Lung microvascular endothelial cell (primary cell): ENCODE results near the gene RHO. TPM values are rescaled to one million over a fixed set of nuclear protein-coding genes. Genes with fewer than 3 reads are reported as not detected.
A peak's percentile ranks its signal among the peaks of the same experiment; 100 is the strongest.
"Not testable (repeated sequence)": the region's sequence is repeated elsewhere in the genome, so short reads cannot be mapped to it uniquely, and the experiment has no call there.

ENCODE experiments used
- DNase-seq, 2 donors: peaks; one replicate each; pipeline versions ENCODE4 v3.0.0 to v3.0.0-alpha.2; 2010; ENCODE audit warnings: low read depth in 2 of 2
- total RNA-seq: library from RNA; depleted of rRNA; stranded (reverse); fragments of >200 nt; gene quantifications from 2 replicates; pipeline ENCODE4 v1.2.1, GENCODE V29; 2014

RHO gene
- total RNA-seq, 1 donor from 2014 or later, result not detected

DNA sequence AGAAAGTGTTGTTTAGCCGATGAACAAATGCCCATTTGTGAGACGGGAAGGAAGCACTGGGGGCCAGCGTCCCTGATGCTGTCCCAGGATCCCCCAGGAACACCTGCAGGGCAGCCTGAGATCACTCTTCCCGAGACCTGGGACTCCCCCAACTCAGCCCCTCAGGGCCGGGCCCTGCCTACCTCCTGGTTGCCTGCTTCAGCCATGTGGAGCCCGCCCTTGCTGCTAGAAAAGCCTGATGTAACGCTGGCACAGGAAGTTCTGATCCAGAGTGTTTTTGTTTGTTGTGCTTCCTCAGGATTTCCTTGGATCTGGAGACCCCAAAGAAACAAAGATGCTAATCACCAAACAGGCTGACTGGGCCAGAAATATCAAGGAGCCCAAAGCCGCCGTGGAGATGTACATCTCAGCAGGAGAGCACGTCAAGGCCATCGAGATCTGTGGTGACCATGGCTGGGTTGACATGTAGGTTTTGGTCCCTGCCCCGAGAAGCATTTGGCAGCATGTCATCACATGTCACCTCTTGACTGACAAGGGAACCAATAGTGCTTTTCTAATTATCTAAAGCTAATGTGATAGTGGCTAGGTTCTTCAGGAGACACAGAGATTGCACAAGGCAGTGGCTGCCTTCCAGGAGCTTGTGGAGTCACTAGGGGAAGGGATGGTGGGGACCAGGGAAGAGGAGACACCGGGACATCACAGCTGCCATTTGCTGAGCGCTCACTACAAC, 28.7 kb upstream of the RHO start:
- peak; percentile 13 to 83 for DNase-seq

DNA sequence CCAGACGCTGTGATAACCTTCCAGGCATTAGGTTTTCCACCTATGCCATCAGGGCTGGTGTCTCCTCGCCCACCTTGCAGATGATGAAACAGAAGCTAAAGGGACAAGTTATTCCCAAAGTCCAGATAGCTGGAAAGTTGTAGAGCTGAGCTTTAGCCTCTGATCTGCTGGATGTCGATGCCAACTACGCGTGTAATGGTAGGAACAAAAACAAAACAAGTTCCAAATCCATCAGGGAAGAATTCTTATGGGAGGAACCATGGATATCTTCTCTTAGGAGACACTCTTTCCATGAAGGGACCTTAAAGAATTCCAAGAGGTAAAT, 28.1 kb upstream of the RHO start:
- DNase-seq, result no peak

DNA sequence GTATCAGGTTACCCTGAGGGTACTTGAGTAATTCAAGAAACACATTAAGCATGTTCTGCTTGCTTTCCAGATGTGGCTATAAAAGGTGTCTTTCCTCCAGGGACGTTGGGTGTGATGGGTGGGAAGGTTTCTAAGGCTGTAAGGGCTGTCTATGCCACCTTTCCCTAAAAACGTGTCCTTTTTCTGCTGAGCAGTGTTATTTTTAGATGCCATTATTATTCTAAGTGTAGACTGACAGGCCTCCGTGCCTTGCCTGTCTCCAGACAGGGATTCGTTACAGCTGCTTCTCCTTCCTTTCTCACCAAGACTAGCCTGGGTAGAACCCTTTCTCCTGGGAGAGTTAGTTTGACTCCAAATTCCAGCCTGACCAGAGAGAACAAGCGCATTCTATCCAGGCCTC, 26.8 kb upstream of the RHO start:
- no peak for DNase-seq

DNA sequence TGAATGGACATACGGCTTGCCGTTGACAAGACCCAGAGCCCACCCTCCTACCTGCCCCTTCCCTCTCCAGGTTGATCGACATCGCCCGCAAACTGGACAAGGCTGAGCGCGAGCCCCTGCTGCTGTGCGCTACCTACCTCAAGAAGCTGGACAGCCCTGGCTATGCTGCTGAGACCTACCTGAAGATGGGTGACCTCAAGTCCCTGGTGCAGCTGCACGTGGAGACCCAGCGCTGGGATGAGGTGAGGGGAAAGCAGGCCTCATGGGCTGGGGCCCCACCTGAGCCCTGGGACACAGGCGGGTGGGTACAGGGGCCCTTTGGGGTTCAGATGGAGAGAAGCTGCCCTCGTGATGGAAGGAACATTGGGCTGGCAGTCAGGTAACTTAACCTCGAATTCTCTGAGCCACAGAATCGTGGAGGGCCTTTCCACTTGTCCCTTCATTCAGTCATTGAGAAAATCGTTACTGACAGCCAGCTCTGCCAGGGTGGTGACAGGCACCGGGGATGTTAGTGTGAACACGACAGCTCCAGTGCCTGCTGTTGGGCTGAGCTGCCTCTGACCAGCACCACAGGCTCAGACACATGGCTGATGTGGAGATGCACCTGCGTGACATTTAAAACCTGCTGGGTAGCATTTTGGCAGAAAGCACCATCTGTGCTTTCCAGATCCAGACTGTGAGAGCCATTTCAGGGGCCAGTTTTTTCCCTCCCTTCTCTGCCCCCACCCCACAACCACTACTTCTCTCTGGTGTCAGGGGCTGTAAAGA, 25.6 kb upstream of the RHO start:
- no peak for DNase-seq

DNA sequence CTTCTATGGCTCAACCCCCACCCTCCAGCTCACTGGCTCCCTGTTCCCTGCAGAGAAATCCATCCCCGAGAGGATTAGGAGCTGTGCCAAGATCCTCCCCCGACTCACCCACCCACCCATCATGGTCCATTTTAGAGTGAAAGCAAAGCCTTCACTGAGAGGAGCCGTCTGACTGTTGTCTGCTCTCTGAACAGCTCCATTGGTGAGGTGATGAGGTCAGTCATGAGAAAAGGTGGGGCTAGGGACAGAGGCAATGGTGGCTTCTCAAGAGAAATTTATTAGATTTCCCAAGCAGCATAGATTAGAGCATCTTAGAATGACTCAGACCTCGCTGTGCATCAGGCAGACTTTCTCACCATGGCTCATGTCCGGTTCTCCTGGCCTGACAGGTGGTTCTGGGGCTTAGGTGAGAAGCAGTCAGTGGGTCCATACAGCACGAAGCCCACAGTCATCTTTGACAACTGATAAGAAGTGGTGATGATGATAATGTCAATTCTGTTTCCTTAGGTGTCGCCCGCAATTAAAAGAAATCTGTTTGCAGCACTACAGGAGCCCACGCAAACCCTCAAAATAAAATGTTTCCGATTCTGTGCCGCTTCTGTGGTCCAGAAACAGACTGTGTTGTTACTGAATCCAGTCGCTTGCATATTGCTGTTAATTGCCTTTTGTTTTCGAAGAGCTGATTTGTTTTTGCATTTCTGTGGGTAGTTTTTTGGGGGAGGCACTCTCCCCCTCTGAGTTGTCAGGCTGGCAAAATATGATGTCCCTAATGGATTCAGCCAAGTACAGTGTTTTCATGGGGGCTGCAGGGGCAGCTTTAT, 24.8 kb upstream of the RHO start:
- peak in 1 of 2 donors; percentile 23 for DNase-seq

DNA sequence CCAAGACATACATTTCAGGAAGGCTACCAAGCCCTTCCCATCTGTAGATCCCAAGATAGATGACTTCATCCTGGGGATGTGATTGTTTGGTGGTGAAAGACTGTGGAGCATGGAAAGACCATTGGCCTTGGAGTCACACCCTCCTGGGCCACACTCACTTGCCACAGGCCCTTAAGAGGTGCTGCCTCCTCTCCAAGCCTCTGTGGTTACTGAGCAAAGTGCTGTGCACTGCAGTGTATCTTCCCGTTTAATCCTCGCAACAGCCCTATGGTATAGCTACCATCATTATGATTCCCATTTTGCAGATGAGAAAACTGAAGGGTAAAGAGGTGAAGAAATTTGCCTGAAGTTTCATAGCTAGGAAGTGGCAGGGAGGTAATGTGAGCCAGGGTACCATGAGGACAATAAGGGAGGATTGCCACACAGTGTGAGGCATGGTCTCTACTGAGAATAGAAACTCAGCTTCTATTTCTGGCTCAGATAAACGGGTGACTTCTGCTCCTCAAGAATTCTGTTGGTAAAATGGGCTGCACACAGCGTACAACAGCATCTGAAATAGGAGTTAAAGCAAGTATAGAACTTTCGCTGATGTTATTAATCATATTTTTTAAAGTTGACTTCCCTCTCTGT, 23.9 kb upstream of the RHO start:
- DNase-seq, result no peak

DNA sequence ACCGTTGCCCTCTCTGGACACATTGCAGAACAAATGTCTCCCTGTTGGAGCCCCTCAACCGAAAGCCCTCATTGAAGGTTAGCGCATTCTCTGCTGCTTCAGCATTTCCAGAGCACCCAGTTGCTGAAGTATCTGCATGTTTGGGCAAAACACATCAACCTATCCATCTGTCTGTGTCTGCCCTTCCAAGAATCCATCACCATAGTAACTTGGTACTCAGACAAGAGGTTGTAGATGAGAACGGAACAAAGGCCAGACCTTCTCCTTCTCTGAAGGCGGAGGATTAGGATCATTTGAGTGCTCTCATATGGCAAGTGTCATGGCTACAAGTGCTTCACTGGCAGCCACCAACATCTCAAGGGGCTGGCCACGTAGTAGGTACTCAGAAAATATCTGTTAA, 23.1 kb upstream of the RHO start:
- DNase-seq, result no peak

DNA sequence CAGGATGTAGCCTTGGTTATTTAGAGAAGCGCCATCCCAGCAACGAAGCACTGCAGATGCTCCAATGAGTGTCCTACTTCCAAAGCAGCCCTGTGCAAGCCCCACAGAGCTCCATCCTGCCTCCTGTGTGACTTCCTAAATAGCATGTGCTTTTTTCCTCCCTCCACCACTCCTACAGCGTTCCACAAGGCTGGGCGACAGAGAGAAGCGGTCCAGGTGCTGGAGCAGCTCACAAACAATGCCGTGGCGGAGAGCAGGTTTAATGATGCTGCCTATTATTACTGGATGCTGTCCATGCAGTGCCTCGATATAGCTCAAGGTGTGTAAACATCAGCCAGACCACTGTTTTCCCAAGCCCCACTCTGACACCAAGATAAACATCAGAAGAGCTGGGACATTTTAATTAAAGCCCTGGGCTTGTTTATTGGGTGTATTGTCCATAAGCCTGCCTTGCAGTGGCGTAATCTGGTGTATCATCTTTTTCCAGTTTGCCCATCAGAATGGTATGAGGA, 22.2 kb upstream of the RHO start:
- peak in 1 of 2 donors; percentile 86 for DNase-seq

DNA sequence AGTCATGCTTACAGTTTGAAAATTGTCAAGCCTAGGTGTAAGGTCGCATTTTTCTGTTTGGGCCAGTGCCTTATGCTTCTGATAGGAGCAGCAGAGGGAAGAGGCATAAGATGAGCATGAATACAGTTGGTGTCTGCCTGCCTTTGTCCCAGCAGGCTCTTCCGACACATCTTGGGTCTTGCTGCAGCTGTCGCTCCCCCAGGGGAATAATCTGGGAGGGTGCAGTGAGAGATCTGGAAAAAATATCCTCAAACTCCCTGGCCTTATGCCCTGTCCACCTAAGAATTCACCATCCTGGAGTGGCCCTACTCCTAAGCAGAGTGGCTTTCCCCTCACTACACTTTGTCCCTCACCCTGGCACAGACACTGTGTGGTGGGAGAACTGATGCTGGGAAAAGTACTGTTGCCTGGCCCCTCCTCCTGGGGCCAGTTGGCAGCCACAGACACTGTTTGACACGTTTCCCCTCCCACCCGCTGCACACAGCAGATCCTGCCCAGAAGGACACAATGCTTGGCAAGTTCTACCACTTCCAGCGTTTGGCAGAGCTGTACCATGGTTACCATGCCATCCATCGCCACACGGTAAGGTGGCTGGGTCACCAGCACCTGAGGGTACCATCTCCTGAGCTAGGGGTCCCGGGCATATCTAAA, 21.1 kb upstream of the RHO start:
- DNase-seq, result peak; percentile 24 to 94

DNA sequence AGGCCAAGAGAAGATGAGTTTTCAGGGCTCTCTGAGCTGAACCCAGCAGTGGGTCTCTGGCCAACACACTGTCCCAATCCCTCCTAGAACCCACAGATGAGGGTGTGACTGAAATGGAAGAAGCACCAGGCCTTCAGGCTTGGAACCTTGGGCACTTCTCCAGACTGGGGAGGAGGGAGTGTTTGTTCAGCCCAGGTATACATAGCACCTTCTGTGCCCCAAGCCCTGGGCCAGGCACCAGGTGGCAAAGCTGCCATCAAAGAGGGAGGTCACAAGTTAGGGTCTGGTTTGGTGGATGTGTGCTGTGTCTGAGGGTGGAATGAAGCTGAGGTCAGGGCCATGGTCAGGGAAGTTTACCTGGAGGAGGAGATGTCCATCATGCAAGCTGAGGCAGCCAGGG, 15.8 kb upstream of the RHO start:
- no peak for DNase-seq

DNA sequence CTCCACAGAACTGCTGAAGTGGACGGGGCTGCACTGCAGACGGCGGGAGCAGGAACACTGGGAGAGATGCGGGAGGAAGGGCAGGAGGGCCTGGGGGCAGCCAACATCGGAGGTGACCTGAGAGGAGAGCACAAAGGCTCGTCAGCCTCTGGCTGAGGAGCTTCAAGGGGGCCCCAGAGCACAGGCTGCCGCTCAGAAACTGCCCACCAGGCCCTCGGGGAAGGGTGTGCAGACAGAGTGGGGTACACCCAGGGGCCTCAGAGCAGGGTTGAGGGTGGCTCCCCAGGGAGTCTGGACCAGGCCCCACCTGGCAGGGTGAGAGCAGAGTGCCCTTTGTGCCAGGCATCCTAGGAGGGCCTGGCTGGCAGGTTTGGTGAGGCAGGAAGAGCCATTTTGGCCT, 14.7 kb upstream of the RHO start:
- no peak for DNase-seq

DNA sequence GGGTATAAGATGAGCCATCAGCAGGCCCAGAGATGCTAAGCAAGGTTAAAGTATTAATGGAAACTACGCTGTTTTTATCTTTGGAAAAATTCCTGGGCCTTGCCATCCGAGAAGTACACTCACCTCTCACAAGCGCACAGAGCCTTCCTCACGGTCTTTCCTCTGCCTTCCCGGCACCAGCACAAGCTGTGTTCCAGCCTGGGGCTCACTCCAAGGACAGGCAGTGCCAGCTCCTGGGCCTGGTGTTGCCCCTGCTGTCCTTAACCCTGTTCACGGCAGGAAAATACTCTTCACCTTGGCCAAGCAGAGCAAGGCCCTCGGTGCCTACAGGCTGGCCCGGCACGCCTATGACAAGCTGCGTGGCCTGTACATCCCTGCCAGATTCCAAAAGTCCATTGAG, 14.3 kb upstream of the RHO start:
- DNase-seq, result no peak

DNA sequence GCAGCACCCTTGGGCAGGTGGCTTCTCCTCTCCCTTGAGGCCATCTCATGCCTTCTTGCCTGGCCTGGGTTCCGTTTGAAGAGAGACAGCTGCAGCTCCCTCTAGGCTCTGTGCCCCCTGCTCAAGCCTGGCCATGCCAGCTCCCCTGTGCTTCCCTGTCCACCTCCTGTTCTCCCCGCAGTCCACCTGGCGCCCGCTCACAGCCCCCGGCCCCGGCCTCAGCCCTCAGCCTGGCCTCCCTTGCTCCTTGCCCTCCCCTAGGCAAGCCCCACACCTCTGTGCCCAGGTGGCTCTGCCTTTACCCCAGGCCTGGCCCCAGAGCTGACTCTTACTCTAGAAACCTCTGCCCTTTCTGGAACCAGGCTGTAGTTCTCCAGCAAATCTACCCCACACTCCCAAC, 13.9 kb upstream of the RHO start:
- no peak for DNase-seq

DNA sequence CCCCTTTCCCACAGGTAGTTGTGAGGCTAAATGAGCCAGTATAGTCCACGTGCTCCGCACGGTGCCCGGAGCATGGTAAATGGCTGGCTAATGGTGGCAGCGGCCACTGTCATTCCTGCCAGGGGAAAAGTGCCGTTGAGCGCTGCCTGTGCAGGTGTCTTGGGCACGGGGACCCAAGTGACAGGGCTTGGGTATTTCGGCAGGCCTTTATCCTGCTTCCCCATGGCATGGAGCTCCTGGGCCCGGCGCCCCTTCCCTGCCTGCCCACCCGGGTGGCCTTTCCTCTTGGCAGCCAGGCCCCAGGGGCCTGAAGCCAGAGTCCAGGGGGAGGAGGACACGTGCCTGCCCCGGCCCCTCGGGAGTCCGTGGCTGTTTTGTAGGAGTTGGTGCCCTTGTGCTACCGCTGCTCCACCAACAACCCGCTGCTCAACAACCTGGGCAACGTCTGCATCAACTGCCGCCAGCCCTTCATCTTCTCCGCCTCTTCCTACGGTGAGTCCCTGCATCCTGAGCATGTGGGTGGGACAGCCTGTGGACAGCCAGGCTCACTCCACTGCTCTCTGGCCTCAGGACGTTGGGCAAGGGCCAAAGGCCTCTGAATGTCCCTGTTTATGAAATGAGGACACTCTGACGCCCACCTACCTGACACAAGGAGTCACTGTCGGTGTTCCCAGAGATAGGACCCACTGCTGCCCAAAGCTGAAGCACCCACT, 13.2 kb upstream of the RHO start:
- not testable (repeated sequence) for DNase-seq

DNA sequence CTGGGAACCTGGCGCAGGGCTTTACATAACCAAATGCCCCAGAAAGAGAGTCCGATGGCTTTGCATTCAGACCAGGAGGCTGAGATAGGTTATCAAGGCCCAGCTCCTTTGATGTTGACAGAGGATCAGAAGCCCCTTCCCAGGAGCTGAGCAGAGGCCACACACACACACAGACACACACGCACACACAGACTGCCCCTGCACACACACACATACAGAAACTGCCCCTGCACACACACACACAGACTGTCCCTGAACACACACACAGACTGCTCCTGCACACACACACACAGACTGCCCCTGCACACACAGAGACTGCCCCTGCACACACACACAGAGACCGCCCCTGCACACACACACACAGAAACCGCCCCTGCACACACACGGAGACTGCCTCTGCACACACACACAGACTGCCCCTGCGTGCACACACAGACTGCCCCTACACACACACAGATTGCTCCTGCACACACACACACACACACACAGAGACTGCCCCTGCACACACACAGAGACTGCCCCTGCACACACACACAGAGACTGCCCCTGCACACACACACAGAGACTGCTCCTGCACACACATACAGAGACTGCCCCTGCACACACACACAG, 12.5 kb upstream of the RHO start:
- DNase-seq, result not testable (repeated sequence)

DNA sequence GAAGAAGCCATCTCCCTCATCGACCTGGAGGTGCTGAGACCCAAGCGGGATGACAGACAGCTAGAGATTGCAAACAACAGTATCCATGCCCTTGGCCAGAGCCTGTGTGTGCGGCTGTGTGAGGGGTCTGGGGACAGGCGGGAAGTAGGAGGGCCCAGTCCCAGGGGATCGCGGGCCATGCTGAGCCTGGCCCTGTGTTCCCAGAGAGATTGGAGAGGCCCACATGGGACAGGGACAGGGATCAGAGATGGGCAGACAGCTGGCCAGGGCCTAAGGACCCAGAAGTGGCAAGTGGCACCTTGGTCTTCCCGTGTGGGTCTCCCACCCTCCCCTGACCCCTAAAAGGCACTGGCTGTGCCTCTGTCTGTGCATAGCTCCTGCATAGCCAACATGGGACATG, 10.9 kb upstream of the RHO start:
- DNase-seq, result no peak

DNA sequence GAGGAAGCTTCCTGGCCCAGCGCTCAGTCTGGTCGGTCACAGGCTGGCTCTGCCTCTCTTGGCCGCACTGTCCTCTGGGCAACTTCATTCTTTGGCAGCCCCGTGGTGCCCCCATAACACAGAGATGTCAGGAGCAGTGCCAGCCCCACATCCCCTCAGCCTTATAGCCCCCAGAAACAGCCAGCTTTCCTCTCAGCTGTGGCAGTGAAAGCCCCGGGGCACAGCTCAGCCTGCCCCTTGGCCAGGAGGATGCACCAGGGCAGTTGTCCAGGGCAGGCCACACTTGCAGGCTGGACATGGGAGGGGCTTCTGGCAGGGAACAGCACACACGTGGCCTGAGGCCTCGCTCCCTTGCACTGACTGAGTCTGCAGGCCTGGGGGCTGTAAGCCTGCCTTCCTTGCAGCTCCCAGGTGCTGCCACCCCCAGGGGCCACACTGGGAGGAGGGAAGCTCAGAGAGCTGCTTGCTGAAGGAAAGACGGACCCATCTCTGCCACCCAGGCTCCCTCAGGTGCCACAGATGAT, 10.3 kb upstream of the RHO start:
- DNase-seq, result peak in 1 of 2 donors; percentile 26

DNA sequence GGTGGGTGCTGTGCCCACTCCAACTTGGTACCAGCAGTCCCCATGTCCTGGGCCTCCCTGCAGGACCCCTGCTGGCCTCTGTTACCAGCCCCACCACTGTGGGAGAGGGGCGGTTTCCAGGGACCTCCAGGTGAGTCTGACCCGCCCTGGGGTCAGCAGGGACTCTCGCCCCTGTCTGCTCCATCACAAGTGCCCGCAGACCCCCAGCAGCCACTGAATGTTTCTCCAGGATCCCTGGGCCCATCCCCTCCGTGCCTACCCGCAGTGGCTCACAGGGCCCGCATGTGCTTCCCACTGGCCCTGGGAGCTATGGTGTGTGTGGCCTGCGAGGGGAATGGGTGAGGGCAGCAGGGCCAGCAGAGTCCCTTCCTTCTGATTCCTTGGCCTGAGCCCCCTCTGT, 9.9 kb upstream of the RHO start:
- no peak for DNase-seq

DNA sequence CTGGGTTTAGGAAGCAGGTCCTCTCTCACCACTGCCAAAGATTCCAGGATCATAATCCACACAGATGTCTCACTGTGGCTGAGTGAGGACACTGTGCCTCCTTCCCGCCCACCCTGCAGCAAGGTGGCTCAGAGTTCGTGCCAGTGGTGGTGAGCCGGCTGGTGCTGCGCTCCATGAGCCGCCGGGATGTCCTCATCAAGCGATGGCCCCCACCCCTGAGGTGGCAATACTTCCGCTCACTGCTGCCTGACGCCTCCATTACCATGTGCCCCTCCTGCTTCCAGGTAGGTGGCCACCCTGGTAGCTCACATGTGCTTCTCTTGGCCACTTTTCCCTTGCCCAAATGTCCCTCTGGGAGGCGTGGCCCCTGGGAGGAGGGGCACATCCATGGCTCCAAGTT, 9.0 kb upstream of the RHO start:
- no peak for DNase-seq
